Chondrocyte (in vitro differentiated cells): Measurements from ENCODE around the gene KATNB1. TPM values are rescaled to one million over a fixed set of nuclear protein-coding genes. Genes with fewer than 3 reads are reported as not detected.

Experiments
- DNase-seq: peaks from one replicate; pipeline ENCODE4 v3.0.0; 2021; ENCODE audit warnings: mixed read lengths, low spot score
- H3K27ac Mint-ChIP-seq: one replicate; pipeline ENCODE4 v1.8.0; 2021; ENCODE audit warnings: mild to moderate bottlenecking, moderate library complexity, mixed read lengths; ENCODE audit not compliant: unreplicated experiment
- H3K27me3 Mint-ChIP-seq: 2 replicates; pipeline ENCODE4 v1.8.0; 2021; ENCODE audit warnings: low read depth, mixed read lengths
- H3K36me3 Mint-ChIP-seq: 2 replicates; pipeline ENCODE4 v1.8.0; 2021; ENCODE audit warnings: low read depth, mixed read lengths
- H3K4me1 Mint-ChIP-seq: 2 replicates; pipeline ENCODE4 v1.8.0; 2021; ENCODE audit warnings: low read depth, mild to moderate bottlenecking, mixed read lengths
- H3K4me3 Mint-ChIP-seq: one replicate; pipeline ENCODE4 v1.8.0; 2021; ENCODE audit warnings: mild to moderate bottlenecking, moderate library complexity, mixed read lengths; ENCODE audit not compliant: unreplicated experiment
- H3K9me3 Mint-ChIP-seq: 2 replicates; pipeline ENCODE4 v1.8.0; 2021; ENCODE audit warnings: low read depth, mixed read lengths
- CTCF ChIP-seq: fragments of 200-600 bp; sonication (generic); IDR thresholded peaks from 2 replicates; pipeline ENCODE4 v1.5.0; 2021; ENCODE audit warnings: antibody characterized with exemption, mild to moderate bottlenecking, moderate library complexity
- total RNA-seq: library from RNA; stranded (reverse); gene quantifications from 3 replicates; pipeline ENCODE4 v1.2.1, GENCODE V29; 2021

KATNB1 gene
- total RNA-seq, 1 donor from 2014 or later = 14.0 TPM

GRCh38 chr16:57786632-57787518 is 51.3 kb downstream of the KATNB1 start:
- H3K4me1 Mint-ChIP-seq = peaks cover 31% of the 10 kb centered on the region
- peaks cover 22% of the 10 kb centered on the region for H3K36me3 Mint-ChIP-seq
- H3K9me3 Mint-ChIP-seq = no peaks in the 10 kb centered on the region
- no peak for DNase-seq
- H3K27ac Mint-ChIP-seq = no peak overlapping the region
- no peak for TF ChIP-seq CTCF
- no peak overlapping the region for H3K4me3 Mint-ChIP-seq
- no peaks in the 10 kb centered on the region for H3K27me3 Mint-ChIP-seq

- Mint-ChIP-seq H3K27me3 (no peaks in the 10 kb centered on the region), H3K4me1 (peaks cover 30% of the 10 kb centered on the region), H3K4me3 (no peak overlapping the region), H3K9me3 (no peaks in the 10 kb centered on the region), H3K36me3 (peaks cover 24% of the 10 kb centered on the region), H3K27ac (peak overlapping the region; percentile 42)
- DNase-seq = no peak
- TF ChIP-seq CTCF = no peak
Observed at GRCh38 chr16:57787519-57787905, 51.9 kb downstream of the KATNB1 start.

- peaks cover 22% of the 10 kb centered on the region for H3K4me1 Mint-ChIP-seq
- H3K36me3 Mint-ChIP-seq = peaks cover 21% of the 10 kb centered on the region
- TF ChIP-seq CTCF = no peak
- no peak overlapping the region for H3K4me3 Mint-ChIP-seq
- H3K9me3 Mint-ChIP-seq = no peaks in the 10 kb centered on the region
- DNase-seq = no peak
- H3K27me3 Mint-ChIP-seq = no peaks in the 10 kb centered on the region
- H3K27ac Mint-ChIP-seq = no peak overlapping the region
Observed at GRCh38 chr16:57788252-57788841, 52.8 kb downstream of the KATNB1 start.

- H3K4me1 Mint-ChIP-seq = peaks cover 22% of the 10 kb centered on the region
- DNase-seq = no peak
- H3K27ac Mint-ChIP-seq = no peak overlapping the region
Observed at GRCh38 chr16:57788951-57789350, 53.4 kb downstream of the KATNB1 start.

More at GRCh38 chr16:57788951-57789350, 53.4 kb downstream of the KATNB1 start:
- H3K9me3 Mint-ChIP-seq = no peaks in the 10 kb centered on the region
- H3K36me3 Mint-ChIP-seq = peaks cover 21% of the 10 kb centered on the region
- no peak for TF ChIP-seq CTCF
- H3K27me3 Mint-ChIP-seq = no peaks in the 10 kb centered on the region
- H3K4me3 Mint-ChIP-seq = no peak overlapping the region
